ENCODE measurements around the gene KCNH1. TPM values are rescaled to one million over a fixed set of nuclear protein-coding genes. Genes with fewer than 3 reads are reported as not detected.
"Not testable (repeated sequence)": the region's sequence is repeated elsewhere in the genome, so short reads cannot be mapped to it uniquely, and the experiment has no call there.

KCNH1 gene
- total RNA-seq, 1 experiment from 2014 or later = 0.17 TPM

DNA sequence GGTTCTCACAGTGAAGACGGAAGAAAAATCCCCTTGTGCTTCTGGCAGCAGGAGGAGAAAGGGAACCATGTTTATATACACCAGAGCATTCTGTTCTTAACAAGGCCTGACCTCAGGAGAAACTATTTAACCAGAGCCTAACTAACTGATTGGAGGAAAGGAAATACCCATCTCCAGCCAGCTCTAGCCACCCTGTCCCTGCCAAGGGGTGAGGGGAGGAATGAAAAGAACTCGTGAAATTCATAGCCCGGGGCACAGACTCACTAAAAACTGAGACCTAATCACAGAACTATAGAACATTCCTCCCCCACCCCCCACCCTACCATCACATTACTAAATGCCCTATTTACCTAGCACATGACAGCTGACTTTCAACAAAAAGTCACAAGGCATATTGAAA lies 65.0 kb downstream of the KCNH1 start:
- Mint-ChIP-seq H3K4me1 (0 out of 2 replicates have a peak, but pooled peaks cover 6% of the 10 kb centered on the region), H3K27ac (no peak overlapping the region; the same call in 1 of the 2 replicates), H3K27me3 (ENCODE audit: low read depth) (no peaks in the 10 kb centered on the region), H3K36me3 (no peaks in the 10 kb centered on the region), H3K4me3 (no peak overlapping the region), H3K9me3 (no peaks in the 10 kb centered on the region)
- no peak for DNase-seq (ENCODE audit: low spot score)
- CTCF ChIA-PET = interaction anchor here (0.5 kb wide), 1 partner anchor 513 kb away, joined by 3 read pairs; no protein-coding TSS in a partner anchor
- POLR2A ChIA-PET = no interaction called here
- ATAC-seq = peak; percentile 79
- no peak for TF ChIP-seq SP1 (CRISPR knock-in tag; conservative IDR thresholded peaks at IDR 0.05)
- TF ChIP-seq, protein P1, sequence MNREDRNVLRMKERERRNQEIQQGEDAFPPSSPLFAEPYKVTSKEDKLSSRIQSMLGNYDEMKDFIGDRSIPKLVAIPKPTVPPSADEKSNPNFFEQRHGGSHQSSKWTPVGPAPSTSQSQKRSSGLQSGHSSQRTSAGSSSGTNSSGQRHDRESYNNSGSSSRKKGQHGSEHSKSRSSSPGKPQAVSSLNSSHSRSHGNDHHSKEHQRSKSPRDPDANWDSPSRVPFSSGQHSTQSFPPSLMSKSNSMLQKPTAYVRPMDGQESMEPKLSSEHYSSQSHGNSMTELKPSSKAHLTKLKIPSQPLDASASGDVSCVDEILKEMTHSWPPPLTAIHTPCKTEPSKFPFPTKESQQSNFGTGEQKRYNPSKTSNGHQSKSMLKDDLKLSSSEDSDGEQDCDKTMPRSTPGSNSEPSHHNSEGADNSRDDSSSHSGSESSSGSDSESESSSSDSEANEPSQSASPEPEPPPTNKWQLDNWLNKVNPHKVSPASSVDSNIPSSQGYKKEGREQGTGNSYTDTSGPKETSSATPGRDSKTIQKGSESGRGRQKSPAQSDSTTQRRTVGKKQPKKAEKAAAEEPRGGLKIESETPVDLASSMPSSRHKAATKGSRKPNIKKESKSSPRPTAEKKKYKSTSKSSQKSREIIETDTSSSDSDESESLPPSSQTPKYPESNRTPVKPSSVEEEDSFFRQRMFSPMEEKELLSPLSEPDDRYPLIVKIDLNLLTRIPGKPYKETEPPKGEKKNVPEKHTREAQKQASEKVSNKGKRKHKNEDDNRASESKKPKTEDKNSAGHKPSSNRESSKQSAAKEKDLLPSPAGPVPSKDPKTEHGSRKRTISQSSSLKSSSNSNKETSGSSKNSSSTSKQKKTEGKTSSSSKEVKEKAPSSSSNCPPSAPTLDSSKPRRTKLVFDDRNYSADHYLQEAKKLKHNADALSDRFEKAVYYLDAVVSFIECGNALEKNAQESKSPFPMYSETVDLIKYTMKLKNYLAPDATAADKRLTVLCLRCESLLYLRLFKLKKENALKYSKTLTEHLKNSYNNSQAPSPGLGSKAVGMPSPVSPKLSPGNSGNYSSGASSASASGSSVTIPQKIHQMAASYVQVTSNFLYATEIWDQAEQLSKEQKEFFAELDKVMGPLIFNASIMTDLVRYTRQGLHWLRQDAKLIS (CRISPR knock-in tag; IDR thresholded peaks at IDR 0.05; ENCODE audit: borderline replicate concordance) = no peak
- no peak for TF ChIP-seq ZNF138 (CRISPR knock-in tag; conservative IDR thresholded peaks at IDR 0.05)
- TF ChIP-seq, protein P2, sequence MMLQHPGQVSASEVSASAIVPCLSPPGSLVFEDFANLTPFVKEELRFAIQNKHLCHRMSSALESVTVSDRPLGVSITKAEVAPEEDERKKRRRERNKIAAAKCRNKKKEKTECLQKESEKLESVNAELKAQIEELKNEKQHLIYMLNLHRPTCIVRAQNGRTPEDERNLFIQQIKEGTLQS (CRISPR knock-in tag; conservative IDR thresholded peaks at IDR 0.05) = no peak

DNA sequence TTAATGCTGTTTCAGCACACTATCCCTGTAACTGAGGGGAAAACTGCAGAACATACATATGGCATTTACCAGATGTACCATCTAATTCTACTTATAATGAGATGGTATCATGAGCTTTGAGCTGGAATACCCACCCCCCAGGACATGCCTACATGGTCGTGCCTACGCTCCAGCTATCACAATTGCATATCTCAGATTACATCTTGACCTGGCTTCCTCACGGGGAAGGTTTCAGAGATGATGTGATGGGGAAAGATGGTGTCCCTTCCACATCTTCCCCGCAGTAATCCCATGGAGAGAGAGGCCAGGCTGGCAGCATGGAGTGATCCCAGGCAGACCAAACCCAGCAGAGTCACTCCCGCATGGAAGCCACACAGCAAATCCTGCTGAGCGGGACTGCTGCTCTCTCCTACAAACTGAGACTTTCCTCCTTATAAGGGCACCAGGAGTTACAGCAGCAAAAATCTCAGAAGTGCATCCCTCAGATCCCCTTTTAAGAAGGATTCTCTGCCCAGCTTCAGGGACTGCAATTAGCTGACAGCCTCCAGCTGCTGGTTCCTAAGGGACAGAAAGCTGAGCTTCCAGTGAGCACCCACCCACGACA lies 67.1 kb downstream of the KCNH1 start:
- Mint-ChIP-seq H3K4me3 (no peak overlapping the region), H3K27ac (no peak overlapping the region), H3K9me3 (peaks cover 7% of the 10 kb centered on the region), H3K27me3 (ENCODE audit: low read depth) (no peaks in the 10 kb centered on the region), H3K36me3 (no peaks in the 10 kb centered on the region), H3K4me1 (0 out of 2 replicates have a peak, but pooled peaks cover 6% of the 10 kb centered on the region)
- no peak for DNase-seq (ENCODE audit: low spot score)
- no peak for ATAC-seq
- ChIA-PET CTCF (no interaction called here), POLR2A (no interaction called here)
- TF ChIP-seq ZNF138 (CRISPR knock-in tag; conservative IDR thresholded peaks at IDR 0.05) (no peak), SMAD4 (CRISPR knock-in tag; IDR thresholded peaks at IDR 0.05) (no peak), MXD4 (CRISPR knock-in tag; IDR thresholded peaks at IDR 0.05; ENCODE audit: borderline replicate concordance) (no peak), ZNF263 (CRISPR knock-in tag; IDR thresholded peaks at IDR 0.05; ENCODE audit: low read depth) (no peak), ELF4 (CRISPR knock-in tag; IDR thresholded peaks at IDR 0.05; ENCODE audit: low read depth) (no peak), SP1 (CRISPR knock-in tag; conservative IDR thresholded peaks at IDR 0.05) (no peak), FOXP1 (CRISPR knock-in tag; IDR thresholded peaks at IDR 0.05; ENCODE audit: borderline replicate concordance) (no peak)
- TF ChIP-seq, protein P3, sequence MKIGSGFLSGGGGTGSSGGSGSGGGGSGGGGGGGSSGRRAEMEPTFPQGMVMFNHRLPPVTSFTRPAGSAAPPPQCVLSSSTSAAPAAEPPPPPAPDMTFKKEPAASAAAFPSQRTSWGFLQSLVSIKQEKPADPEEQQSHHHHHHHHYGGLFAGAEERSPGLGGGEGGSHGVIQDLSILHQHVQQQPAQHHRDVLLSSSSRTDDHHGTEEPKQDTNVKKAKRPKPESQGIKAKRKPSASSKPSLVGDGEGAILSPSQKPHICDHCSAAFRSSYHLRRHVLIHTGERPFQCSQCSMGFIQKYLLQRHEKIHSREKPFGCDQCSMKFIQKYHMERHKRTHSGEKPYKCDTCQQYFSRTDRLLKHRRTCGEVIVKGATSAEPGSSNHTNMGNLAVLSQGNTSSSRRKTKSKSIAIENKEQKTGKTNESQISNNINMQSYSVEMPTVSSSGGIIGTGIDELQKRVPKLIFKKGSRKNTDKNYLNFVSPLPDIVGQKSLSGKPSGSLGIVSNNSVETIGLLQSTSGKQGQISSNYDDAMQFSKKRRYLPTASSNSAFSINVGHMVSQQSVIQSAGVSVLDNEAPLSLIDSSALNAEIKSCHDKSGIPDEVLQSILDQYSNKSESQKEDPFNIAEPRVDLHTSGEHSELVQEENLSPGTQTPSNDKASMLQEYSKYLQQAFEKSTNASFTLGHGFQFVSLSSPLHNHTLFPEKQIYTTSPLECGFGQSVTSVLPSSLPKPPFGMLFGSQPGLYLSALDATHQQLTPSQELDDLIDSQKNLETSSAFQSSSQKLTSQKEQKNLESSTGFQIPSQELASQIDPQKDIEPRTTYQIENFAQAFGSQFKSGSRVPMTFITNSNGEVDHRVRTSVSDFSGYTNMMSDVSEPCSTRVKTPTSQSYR (CRISPR knock-in tag; IDR thresholded peaks at IDR 0.05) = no peak

DNA sequence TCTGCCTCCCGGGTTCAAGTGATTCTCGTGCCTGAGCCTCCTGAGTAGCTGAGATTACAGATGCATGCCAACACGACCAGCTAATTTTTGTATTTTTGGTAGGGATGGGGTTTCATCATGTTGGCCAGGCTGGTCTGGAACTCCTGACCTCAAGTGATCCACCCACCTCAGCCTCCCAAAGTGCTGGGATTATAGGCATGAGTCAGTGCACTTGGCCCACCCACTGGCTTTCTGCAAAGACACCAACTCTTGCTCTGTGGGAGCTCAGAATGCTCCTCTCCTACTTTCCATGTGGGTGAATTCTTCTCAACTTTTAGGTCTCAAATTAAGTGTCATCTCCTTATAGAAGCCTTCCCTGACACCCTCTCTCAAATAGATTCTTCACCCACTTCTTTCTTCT lies 92.1 kb downstream of the KCNH1 start:
- H3K4me3 Mint-ChIP-seq; DNase-seq (ENCODE audit: low spot score); ATAC-seq; CTCF ChIA-PET; H3K4me1 Mint-ChIP-seq; POLR2A ChIA-PET; H3K36me3 Mint-ChIP-seq; H3K27me3 Mint-ChIP-seq (ENCODE audit: low read depth); H3K27ac Mint-ChIP-seq: not testable (repeated sequence)
- H3K9me3 Mint-ChIP-seq = peaks cover 13% of the 10 kb centered on the region

DNA sequence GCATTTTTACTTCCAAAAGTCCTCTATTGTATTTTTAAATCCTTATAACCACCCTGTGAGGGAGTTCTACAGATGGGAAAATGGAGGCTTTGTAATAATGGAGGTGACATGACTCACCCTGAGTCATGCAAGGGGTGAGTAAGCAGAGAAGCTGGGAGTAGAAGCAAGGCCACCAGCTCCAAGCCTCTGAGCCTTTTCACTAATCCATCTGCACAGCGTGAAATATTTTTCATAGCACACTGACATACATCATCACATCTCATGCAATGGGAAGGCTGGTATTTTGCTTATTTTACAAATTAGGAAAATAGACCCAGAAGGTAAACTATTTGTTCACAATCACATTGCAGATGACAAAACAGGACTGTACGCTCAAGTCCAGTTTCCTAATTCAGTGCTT lies 96.9 kb downstream of the KCNH1 start:
- no peak for DNase-seq (ENCODE audit: low spot score)
- TF ChIP-seq KAT7 (CRISPR knock-in tag; IDR thresholded peaks at IDR 0.05; ENCODE audit: borderline replicate concordance) (no peak), HMGA2 (CRISPR knock-in tag; IDR thresholded peaks at IDR 0.05) (no peak), IRF2 (CRISPR knock-in tag; IDR thresholded peaks at IDR 0.05; ENCODE audit: borderline replicate concordance, low read depth) (no peak)
- TF ChIP-seq, protein P3 (CRISPR knock-in tag; IDR thresholded peaks at IDR 0.05) = no peak
- TF ChIP-seq, protein P4, sequence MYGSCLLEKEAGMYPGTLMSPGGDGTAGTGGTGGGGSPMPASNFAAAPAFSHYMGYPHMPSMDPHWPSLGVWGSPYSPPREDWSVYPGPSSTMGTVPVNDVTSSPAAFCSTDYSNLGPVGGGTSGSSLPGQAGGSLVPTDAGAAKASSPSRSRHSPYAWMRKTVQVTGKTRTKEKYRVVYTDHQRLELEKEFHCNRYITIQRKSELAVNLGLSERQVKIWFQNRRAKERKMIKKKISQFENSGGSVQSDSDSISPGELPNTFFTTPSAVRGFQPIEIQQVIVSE (CRISPR knock-in tag; IDR thresholded peaks at IDR 0.05; ENCODE audit: borderline replicate concordance) = no peak

More for the DNA sequence above, 96.9 kb downstream of the KCNH1 start:
- ATAC-seq = no peak
- CTCF ChIA-PET = no interaction called here
- H3K27me3 Mint-ChIP-seq (ENCODE audit: low read depth) = no peaks in the 10 kb centered on the region; the same call in 1 of the 2 replicates
- no peak overlapping the region for H3K27ac Mint-ChIP-seq
- no peak overlapping the region for H3K4me3 Mint-ChIP-seq
- POLR2A ChIA-PET = no interaction called here
- no peaks in the 10 kb centered on the region for H3K4me1 Mint-ChIP-seq
- peaks cover 13% of the 10 kb centered on the region for H3K9me3 Mint-ChIP-seq
- no peaks in the 10 kb centered on the region for H3K36me3 Mint-ChIP-seq
